ENCODE results near the gene TESK1. TPM values are rescaled to one million over a fixed set of nuclear protein-coding genes. Genes with fewer than 3 reads are reported as not detected.

The TESK1 gene
- total and polyA plus RNA-seq, 2 of the 4 experiments (the other 2 are of a cell fraction) = 3.4 to 21.0 TPM

DNA sequence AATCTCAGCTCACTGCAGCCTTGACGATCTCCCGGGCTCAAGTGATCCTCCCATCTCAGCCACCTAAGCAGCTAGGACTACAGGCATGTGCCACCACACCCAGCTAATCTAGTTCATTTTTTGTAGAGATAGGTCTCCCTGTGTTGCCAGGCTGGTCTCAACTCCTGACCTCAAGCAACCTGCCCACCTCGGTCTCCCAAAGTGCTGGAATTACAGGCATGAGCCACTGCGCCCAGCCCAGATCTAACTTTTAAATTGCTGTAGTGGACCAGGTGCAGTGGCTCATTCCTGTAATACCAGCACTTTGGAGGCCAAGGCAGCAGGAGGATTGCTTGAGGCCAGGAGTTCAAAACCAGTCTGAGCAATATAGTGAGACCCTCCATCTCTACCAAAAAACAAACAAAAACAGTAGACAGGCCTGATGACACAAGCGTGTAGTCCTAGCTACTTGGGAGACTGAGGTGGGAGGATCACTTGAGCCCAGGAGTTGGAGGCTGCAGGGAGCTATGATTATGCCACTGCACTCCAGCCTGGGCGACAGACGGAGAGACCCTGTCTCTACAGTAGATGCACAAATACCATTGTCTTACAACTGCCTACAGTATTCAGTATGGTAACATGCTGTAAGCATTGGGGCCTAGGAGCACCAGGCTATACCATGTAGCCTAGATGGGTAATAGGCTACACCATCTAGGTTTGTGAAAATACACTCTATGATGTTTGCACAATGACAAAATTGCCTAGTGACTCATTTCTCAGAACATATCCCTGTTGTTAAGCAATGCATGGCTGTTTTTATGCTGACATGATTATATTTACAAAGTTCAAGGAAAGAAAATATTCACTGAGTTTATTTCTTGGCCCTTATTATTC is 47.1 kb downstream of the TESK1 start:
- no peak overlapping the region for H3K4me3 ChIP-seq (ENCODE audit: insufficient read depth, low read depth, low read length)
- dilution Hi-C loops (cut with HindIII; ENCODE audit: low sequenced_read_pairs, unreplicated experiment) = no loop called here
- ChIA-PET POLR2A (ENCODE audit: unreplicated experiment) (no interaction called here), CTCF (no interaction called here)
- DNase-seq (peak; percentile 72), ATAC-seq (ENCODE audit: low read depth) (peak; percentile 68)
- in situ Hi-C loops (cut with MboI; ENCODE audit: low sequenced_read_pairs) = loop anchor here (10.0 kb wide), 1 partner anchor 147 kb away; no protein-coding TSS in a partner anchor
- H2BK120ac ChIP-seq (ENCODE audit: low read depth, low read length) = no peak overlapping the region
- no peak overlapping the region for H3K23ac ChIP-seq (ENCODE audit: low read depth, low read length)
- no CpG with 5 or more reads among the region's 7 CpGs for WGBS, 2 experiments (ENCODE audit: extremely low coverage in 2 of 2, insufficient read length in 1 of 2)
- intact Hi-C loops (cut with micrococcal nuclease) = loop anchor here (10.0 kb wide), 2 partner anchors 163 to 167 kb away; partner anchors contain the start of genes HINT2 and SPAG8
- no peak overlapping the region for H3K56ac ChIP-seq (ENCODE audit: extremely low read depth, insufficient read depth, low read length)
- H3K9ac ChIP-seq (ENCODE audit: low read depth, low read length) = no peak overlapping the region
- no peak overlapping the region for H4K5ac ChIP-seq (ENCODE audit: low read depth, low read length)
- H2AK5ac ChIP-seq (ENCODE audit: low read depth, low read length) = no peak overlapping the region
- H2BK15ac ChIP-seq (ENCODE audit: low read depth, low read length) = no peak overlapping the region
- no peak overlapping the region for H2AK9ac ChIP-seq (replicated peaks; ENCODE audit: low read depth, low read length, poor library complexity)
- H3K4me2 ChIP-seq (ENCODE audit: low read depth, low read length) = no peak overlapping the region
- H3K79me1 ChIP-seq (ENCODE audit: low read depth in 1 of 2, low read length in 2 of 2) = no peaks in the 10 kb centered on the region
- H3K14ac ChIP-seq (replicated peaks; ENCODE audit: low read depth, low read length) = no peak overlapping the region
- H3K18ac ChIP-seq (ENCODE audit: low read depth, low read length) = no peak overlapping the region
- no peak overlapping the region for H3K4ac ChIP-seq (ENCODE audit: low read depth, low read length)
- H4K8ac ChIP-seq (ENCODE audit: low read depth in 2 of 2, low read length in 2 of 2) = no peak overlapping the region
- H3K9me1 ChIP-seq (ENCODE audit: insufficient read depth, low read length) = peaks cover 4% of the 10 kb centered on the region; the same call in 1 of the 2 replicates
- H2AFZ ChIP-seq (replicated peaks; ENCODE audit: low read length, poor library complexity) = no peak overlapping the region
- no peaks in the 10 kb centered on the region for H3K27me3 ChIP-seq (ENCODE audit: control insufficient read depth, insufficient read depth, low read length)
- H2BK5ac ChIP-seq (ENCODE audit: low read depth, low read length, poor library complexity, severe bottlenecking) = no peak overlapping the region
- H3K4me1 ChIP-seq (ENCODE audit: control insufficient read depth, insufficient read depth, low read length) = peaks cover 14% of the 10 kb centered on the region
- H3K36me3 ChIP-seq (ENCODE audit: control insufficient read depth, insufficient read depth, low read length) = no peaks in the 10 kb centered on the region
- H3K9me3 ChIP-seq (ENCODE audit: control insufficient read depth, insufficient read depth, low read length) = no peaks in the 10 kb centered on the region
- no peak overlapping the region for H3K27ac ChIP-seq (ENCODE audit: insufficient read depth, low read length)
- BruUV-seq (replicated peaks) = no TSS peak
- no peak overlapping the region for H2BK20ac ChIP-seq (ENCODE audit: low read depth, low read length)
- no peaks in the 10 kb centered on the region for H4K20me1 ChIP-seq (ENCODE audit: insufficient read depth, low read length)
- peak; percentile 96 for TF ChIP-seq MAFK (IDR thresholded peaks at IDR 0.05; ENCODE audit: low read depth, low read length)
- TF ChIP-seq CEBPB (IDR thresholded peaks at IDR 0.05; ENCODE audit: low read depth, low read length) = peak; percentile 96
- no peak for TF ChIP-seq SMC3 (IDR thresholded peaks at IDR 0.05; ENCODE audit: low read depth, low read length)
- peak; percentile 60; the same call in 1 of the 2 replicates for TF ChIP-seq FOS (IDR thresholded peaks at IDR 0.05; ENCODE audit: low read depth, low read length)
- H4K91ac ChIP-seq (ENCODE audit: insufficient read depth, low read depth, low read length) = no peak overlapping the region

Measured in IMR-90 (cell line).